CD4-positive, alpha-beta T cell (primary cell): ENCODE measurements around the gene FAM131C. TPM values are rescaled to one million over a fixed set of nuclear protein-coding genes. Genes with fewer than 3 reads are reported as not detected.

Experiments
- ATAC-seq: fragments of 200-7000 bp; cut with Tn5 transposase; one replicate; pipeline ENCODE4 v1.10.0; 2022; ENCODE audit warnings: mild to moderate bottlenecking; ENCODE audit not compliant: poor library complexity
- CTCF ChIA-PET: fragments of 350-600 bp; sonication (Branson Sonifier 250); formaldehyde crosslinking; loops from one replicate; lab custom pipeline; 2021; ENCODE audit warnings: antibody characterized with exemption, inconsistent platforms; lab: Charles Lee
- POLR2A ChIA-PET: fragments of 350-600 bp; sonication (Branson Sonifier 250); formaldehyde crosslinking; loops from one replicate; lab custom pipeline; 2021; ENCODE audit warnings: antibody characterized with exemption, inconsistent platforms; lab: Charles Lee
- DNase-seq, 14 experiments: peaks; one replicate each; pipeline ENCODE4 v3.0.0-alpha.2; 2013 to 2020; ENCODE audit warnings: mixed read lengths in 2 of 14
- H3K27ac ChIP-seq, 2 donors: one replicate each; pipeline versions ENCODE4 v1.5.1 to v1.7.0; 2013; ENCODE audit warnings: low read length in 2 of 2, low read depth in 1 of 2, mild to moderate bottlenecking in 1 of 2
- H3K27me3 ChIP-seq, 2 experiments: 1 replicate in 1 of 2; 2 replicates in 1 of 2; pipeline versions ENCODE4 v1.6.1 to v1.7.0; 2013; ENCODE audit warnings: low read length in 2 of 2, control low read depth in 1 of 2, mild to moderate bottlenecking in 1 of 2, moderate library complexity in 1 of 2; ENCODE audit not compliant: insufficient read depth in 2 of 2, control insufficient read depth in 1 of 2
- H3K36me3 ChIP-seq: one replicate; pipeline ENCODE4 v1.6.1; 2013; ENCODE audit warnings: low read length, control low read depth; ENCODE audit not compliant: insufficient read depth
- H3K4me1 ChIP-seq: one replicate; pipeline ENCODE4 v1.6.1; 2013; ENCODE audit warnings: low read length, control low read depth; ENCODE audit not compliant: insufficient read depth
- H3K4me3 ChIP-seq: one replicate; pipeline ENCODE4 v1.5.1; 2013; ENCODE audit warnings: mild to moderate bottlenecking, low read length, moderate library complexity
- H3K9me3 ChIP-seq, 2 experiments: 1 replicate in 1 of 2; 2 replicates in 1 of 2; pipeline versions ENCODE4 v1.6.1 to v1.7.0; 2013; ENCODE audit warnings: low read length in 2 of 2, mild to moderate bottlenecking in 2 of 2, control low read depth in 1 of 2, moderate library complexity in 1 of 2; ENCODE audit not compliant: control insufficient read depth in 1 of 2, insufficient read depth in 1 of 2
- H3K27ac Mint-ChIP-seq: one replicate; pipeline ENCODE4 v1.8.0; 2020; ENCODE audit warnings: mixed read lengths
- H3K27me3 Mint-ChIP-seq: one replicate; pipeline ENCODE4 v1.8.0; 2021; ENCODE audit warnings: mixed read lengths
- H3K36me3 Mint-ChIP-seq: one replicate; pipeline ENCODE4 v1.8.0; 2021; ENCODE audit warnings: low read depth, mixed read lengths
- H3K4me1 Mint-ChIP-seq: one replicate; pipeline ENCODE4 v1.8.0; 2021; ENCODE audit warnings: low read depth, mixed read lengths
- H3K4me3 Mint-ChIP-seq: one replicate; pipeline ENCODE4 v1.8.0; 2020; ENCODE audit warnings: mild to moderate bottlenecking, mixed read lengths
- H3K9me3 Mint-ChIP-seq: one replicate; pipeline ENCODE4 v1.8.0; 2020; ENCODE audit warnings: mixed read lengths
- intact Hi-C, 2 experiments: fragments of 100-400 bp; cut with DNase I in 1 of 2; cut with micrococcal nuclease in 1 of 2; formaldehyde crosslinking; loops; one replicate each; pipeline versions ENCODE4 v1.15.1 to v1.9.0; 2023 to 2025; cut with DNase I, micrococcal nuclease
- total RNA-seq, 174 experiments: library from RNA in 2 of 174; stranded (reverse) in 2 of 174; gene quantifications; one replicate each; pipeline ENCODE4 v1.2.3 and lab custom pipeline; 2021 to 2026
- TF ChIP-seq, protein P1 (sequence below): fragments of 200-600 bp; IDR thresholded peaks from one replicate; pipeline ENCODE4 v1.8.0; 2022; ENCODE audit warnings: antibody characterized with exemption, mild to moderate bottlenecking

FAM131C gene
- total RNA-seq, 2 experiments from 2014 or later, result not detected

- Histone ChIP-seq H3K36me3 (no peaks in the 10 kb centered on the region), H3K27ac (no peak overlapping the region), H3K9me3 (no peaks in the 10 kb centered on the region), H3K27me3 (peaks cover 9 to 10% of the 10 kb centered on the region in 2 experiments), H3K4me3 (no peak overlapping the region), H3K4me1 (peaks cover 29% of the 10 kb centered on the region)
- no peaks in the 10 kb centered on the region for H3K9me3 Mint-ChIP-seq
- peaks cover 23% of the 10 kb centered on the region for H3K27me3 Mint-ChIP-seq
- no peak overlapping the region for H3K4me3 Mint-ChIP-seq
- H3K36me3 Mint-ChIP-seq, result no peaks in the 10 kb centered on the region
- CTCF ChIA-PET, result interaction anchor here (0.6 to 1.1 kb wide), 5 partner anchors 10 to 260 kb away, joined by 3 to 4 read pairs (median 3); no protein-coding TSS in a partner anchor
- peak; percentile 28 for ATAC-seq
- intact Hi-C loops, result no loop called here
- H3K4me1 Mint-ChIP-seq, result peaks cover 25% of the 10 kb centered on the region
- DNase-seq, result peak in 2 of 14 experiments; percentile 25 to 45
- H3K27ac Mint-ChIP-seq, result no peak overlapping the region
- TF ChIP-seq, protein P1, sequence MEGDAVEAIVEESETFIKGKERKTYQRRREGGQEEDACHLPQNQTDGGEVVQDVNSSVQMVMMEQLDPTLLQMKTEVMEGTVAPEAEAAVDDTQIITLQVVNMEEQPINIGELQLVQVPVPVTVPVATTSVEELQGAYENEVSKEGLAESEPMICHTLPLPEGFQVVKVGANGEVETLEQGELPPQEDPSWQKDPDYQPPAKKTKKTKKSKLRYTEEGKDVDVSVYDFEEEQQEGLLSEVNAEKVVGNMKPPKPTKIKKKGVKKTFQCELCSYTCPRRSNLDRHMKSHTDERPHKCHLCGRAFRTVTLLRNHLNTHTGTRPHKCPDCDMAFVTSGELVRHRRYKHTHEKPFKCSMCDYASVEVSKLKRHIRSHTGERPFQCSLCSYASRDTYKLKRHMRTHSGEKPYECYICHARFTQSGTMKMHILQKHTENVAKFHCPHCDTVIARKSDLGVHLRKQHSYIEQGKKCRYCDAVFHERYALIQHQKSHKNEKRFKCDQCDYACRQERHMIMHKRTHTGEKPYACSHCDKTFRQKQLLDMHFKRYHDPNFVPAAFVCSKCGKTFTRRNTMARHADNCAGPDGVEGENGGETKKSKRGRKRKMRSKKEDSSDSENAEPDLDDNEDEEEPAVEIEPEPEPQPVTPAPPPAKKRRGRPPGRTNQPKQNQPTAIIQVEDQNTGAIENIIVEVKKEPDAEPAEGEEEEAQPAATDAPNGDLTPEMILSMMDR, result no peak
- POLR2A ChIA-PET, result interaction anchor here (1.0 kb wide), 1 partner anchor 134 kb away, joined by 3 read pairs; no protein-coding TSS in a partner anchor
Observed at GRCh38 chr1:16072616-16073484, 601 bp downstream of the FAM131C start.

DNA sequence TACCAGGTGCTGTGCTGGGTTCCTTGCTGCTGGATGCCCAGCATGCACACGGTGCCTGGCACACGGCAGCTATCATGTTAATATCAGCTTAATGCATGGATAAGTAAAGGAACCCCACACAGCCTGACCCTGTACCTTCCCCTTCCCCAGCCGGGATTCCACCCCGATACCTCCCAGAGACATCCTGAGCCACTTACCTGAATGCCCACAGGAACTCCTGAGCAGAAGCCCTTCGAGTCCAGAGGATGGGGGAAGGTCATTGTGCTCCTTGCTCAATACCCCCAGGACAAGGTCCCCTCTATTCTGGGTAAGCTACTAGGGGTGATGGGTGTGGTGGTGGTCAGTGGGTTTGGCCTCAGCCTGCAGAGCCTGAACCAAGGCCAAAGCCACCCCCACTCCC lies 1.4 kb downstream of the FAM131C start:
- Mint-ChIP-seq H3K36me3 (no peaks in the 10 kb centered on the region), H3K4me1 (peaks cover 25% of the 10 kb centered on the region), H3K27me3 (peaks cover 23% of the 10 kb centered on the region), H3K9me3 (no peaks in the 10 kb centered on the region), H3K4me3 (peak overlapping the region; percentile 62), H3K27ac (no peak overlapping the region)
- DNase-seq (no peak), ATAC-seq (no peak)
- CTCF ChIA-PET, result interaction anchor here (1.2 kb wide), 1 partner anchor 115 kb away, joined by 3 read pairs; no protein-coding TSS in a partner anchor
- TF ChIP-seq, protein P1, result no peak
- intact Hi-C loops, result no loop called here
- Histone ChIP-seq H3K36me3 (no peaks in the 10 kb centered on the region), H3K9me3 (no peaks in the 10 kb centered on the region), H3K27ac (no peak overlapping the region), H3K4me3 (no peak overlapping the region), H3K4me1 (peaks cover 29% of the 10 kb centered on the region), H3K27me3 (peaks cover 9 to 10% of the 10 kb centered on the region in 2 experiments)
- POLR2A ChIA-PET, result no interaction called here

- Histone ChIP-seq H3K4me3 (no peak overlapping the region), H3K36me3 (no peaks in the 10 kb centered on the region), H3K27me3 (peaks cover 9 to 10% of the 10 kb centered on the region in 2 experiments), H3K27ac (no peak overlapping the region), H3K9me3 (no peaks in the 10 kb centered on the region), H3K4me1 (peaks cover 29% of the 10 kb centered on the region)
- no peak for DNase-seq
- TF ChIP-seq, protein P1, result no peak
- intact Hi-C loops, result no loop called here
- H3K27me3 Mint-ChIP-seq, result peaks cover 23% of the 10 kb centered on the region
- H3K4me3 Mint-ChIP-seq, result peak overlapping the region; percentile 62
- POLR2A ChIA-PET, result no interaction called here
- peaks cover 25% of the 10 kb centered on the region for H3K4me1 Mint-ChIP-seq
- CTCF ChIA-PET, result interaction anchor here (1.2 kb wide), 1 partner anchor 116 kb away, joined by 3 read pairs; no protein-coding TSS in a partner anchor
- H3K9me3 Mint-ChIP-seq, result no peaks in the 10 kb centered on the region
- no peak for ATAC-seq
- no peak overlapping the region for H3K27ac Mint-ChIP-seq
- no peaks in the 10 kb centered on the region for H3K36me3 Mint-ChIP-seq
Observed at GRCh38 chr1:16071614-16072013, 1.8 kb downstream of the FAM131C start.
